Retinal pigment epithelial cell (primary cell): ENCODE data around the gene MAP2.

Source experiments
- DNase-seq: peaks from one replicate; pipeline ENCODE4 v3.0.0-alpha.2; 2010; ENCODE audit warnings: low read depth
- H3K4me3 ChIP-seq: 2 replicates; pipeline ENCODE4 v1.5.1; 2011; ENCODE audit warnings: mild to moderate bottlenecking, low read length, control low read depth, moderate library complexity
- CTCF ChIP-seq: conservative IDR thresholded peaks from 2 replicates; pipeline ENCODE4 v1.5.1; 2011; ENCODE audit warnings: low read depth, low read length, control low read depth, inconsistent platforms

Gene MAP2

GRCh38 chr2:209496586-209496982, 72.7 kb downstream of the MAP2 start:
- peak; percentile 46 for DNase-seq
- no peak for TF ChIP-seq CTCF
- H3K4me3 ChIP-seq, result no peak overlapping the region

GRCh38 chr2:209498614-209499013, 74.8 kb downstream of the MAP2 start:
- no peak for TF ChIP-seq CTCF
- no peak overlapping the region for H3K4me3 ChIP-seq
- no peak for DNase-seq

GRCh38 chr2:209499069-209499468, 75.2 kb downstream of the MAP2 start:
- no peak for TF ChIP-seq CTCF
- no peak for DNase-seq

GRCh38 chr2:209501579-209501978, 77.7 kb downstream of the MAP2 start:
- no peak overlapping the region for H3K4me3 ChIP-seq
- no peak for TF ChIP-seq CTCF
- no peak for DNase-seq

More at GRCh38 chr2:209499069-209499468, 75.2 kb downstream of the MAP2 start:
- no peak overlapping the region for H3K4me3 ChIP-seq

- TF ChIP-seq CTCF, result no peak
- DNase-seq, result no peak
Measured at GRCh38 chr2:209505410-209505809, 81.6 kb downstream of the MAP2 start.

GRCh38 chr2:209508255-209508654, 84.4 kb downstream of the MAP2 start:
- no peak for TF ChIP-seq CTCF
- H3K4me3 ChIP-seq, result no peak overlapping the region
- no peak for DNase-seq

More at GRCh38 chr2:209505410-209505809, 81.6 kb downstream of the MAP2 start:
- H3K4me3 ChIP-seq, result no peak overlapping the region

GRCh38 chr2:209511637-209512036, 87.8 kb downstream of the MAP2 start:
- DNase-seq, result no peak
- TF ChIP-seq CTCF, result no peak
- no peak overlapping the region for H3K4me3 ChIP-seq
